GM19395 (cell line): Measurements from ENCODE around the gene RGPD3.
"Not testable (repeated sequence)": the region's sequence is repeated elsewhere in the genome, so short reads cannot be mapped to it uniquely, and the experiment has no call there.

ENCODE experiments used
- ATAC-seq: cut with Tn5 transposase; IDR thresholded peaks from one replicate; pipeline ENCODE4 v1.9.1; 2021; ENCODE audit warnings: mild to moderate bottlenecking, moderate library complexity; ENCODE audit not compliant: unreplicated experiment

RGPD3 gene

DNA sequence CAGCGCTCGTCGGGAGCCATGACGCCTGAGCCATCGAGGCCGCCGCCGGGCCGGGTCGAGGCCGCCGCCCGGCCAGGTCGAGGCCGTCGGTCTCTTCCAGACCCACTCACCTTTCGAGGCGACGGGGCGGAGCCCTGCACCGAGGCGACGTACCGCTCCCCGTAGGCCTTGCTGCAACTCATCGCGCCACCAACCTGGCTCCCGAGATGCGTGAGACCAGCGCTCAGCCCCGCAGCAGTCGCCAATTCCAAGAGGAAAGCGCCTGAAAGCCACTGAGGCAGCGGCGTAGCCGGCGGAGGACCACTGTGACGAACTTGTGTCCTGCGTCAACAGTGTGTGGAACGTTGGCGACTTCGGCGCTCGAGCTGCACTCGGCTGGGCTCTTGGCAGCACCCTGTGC lies at the start of gene RGPD3:
RGPD3 (minus strand) TSS at position 307 of the 400 bp plus-strand sequence; CDS start at position 182, 125 bp downstream.
- ATAC-seq, result not testable (repeated sequence)

DNA sequence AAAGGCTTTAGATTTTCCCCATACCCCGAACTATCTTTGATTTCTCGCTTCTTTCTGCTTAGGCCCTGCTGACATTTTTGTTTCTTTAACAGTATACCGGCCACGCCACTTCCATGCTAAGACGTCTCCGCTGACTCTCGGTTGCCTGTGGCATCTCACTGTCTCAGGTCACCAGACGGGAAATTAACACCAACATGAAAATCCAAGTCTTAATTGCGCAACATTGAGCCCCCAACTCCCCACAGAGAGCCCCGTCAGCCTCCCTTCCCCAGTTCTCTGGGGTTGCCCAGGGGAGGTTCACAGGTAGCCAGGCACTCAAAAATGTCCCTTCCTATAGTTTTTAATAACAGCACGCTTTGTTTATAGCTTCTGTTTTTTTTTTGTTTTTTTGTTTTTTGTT lies 49.1 kb upstream of the RGPD3 start:
- ATAC-seq, result no peak

DNA sequence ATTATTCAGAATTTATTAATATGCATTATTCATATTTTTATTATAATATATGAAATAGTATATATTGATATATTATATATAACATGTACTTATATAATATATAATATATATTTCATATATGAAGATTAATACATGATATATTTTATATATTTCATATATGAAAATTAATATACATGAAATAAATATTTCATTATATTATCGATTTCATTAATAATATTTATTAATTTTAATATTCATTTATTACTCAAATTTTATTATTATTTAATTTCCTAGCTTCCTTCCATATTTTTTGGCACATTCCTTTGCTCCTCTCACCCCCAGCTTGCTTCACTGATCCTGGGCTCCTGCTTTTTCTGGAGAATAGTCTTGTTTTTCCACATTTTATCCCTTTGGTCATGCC lies 48.7 kb upstream of the RGPD3 start:
- no peak for ATAC-seq

DNA sequence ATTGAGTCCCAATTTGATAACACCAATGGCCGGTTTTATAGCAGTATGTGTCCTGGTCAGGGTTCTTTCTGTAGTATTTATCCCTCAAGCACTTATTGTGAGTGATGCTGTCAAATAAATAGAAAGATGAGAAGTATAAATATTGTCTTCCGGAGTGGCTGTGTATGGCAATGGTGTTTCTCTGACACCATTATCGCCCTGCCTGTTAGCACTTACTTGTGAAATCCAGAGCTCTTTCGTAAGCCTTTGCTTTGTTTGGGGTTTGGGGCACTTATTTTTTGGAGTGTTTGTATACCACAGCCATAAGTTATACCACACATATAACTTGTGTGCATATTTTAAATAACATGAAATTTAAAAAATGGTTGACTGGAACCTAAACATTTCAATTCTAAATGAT lies 48.2 kb upstream of the RGPD3 start:
- ATAC-seq, result no peak

DNA sequence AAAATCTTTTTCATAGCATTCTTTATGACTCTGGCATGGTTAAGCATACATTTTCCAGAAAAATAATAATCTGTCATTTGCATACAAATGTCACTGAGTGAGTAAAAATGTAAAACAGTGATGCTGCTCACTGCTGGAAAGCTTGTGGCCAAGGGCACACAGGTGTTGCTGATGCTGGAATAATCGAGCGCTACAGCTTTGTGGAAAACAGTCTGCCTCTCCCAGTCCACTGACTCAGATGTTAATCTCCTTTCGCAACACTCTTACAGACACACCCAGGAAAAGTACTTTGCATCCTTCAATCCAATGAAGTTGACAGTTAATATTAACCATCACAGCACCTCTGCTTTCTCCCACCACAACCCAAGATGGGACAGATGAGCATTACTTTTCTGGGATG lies 46.6 kb upstream of the RGPD3 start:
- ATAC-seq, result not testable (repeated sequence)

DNA sequence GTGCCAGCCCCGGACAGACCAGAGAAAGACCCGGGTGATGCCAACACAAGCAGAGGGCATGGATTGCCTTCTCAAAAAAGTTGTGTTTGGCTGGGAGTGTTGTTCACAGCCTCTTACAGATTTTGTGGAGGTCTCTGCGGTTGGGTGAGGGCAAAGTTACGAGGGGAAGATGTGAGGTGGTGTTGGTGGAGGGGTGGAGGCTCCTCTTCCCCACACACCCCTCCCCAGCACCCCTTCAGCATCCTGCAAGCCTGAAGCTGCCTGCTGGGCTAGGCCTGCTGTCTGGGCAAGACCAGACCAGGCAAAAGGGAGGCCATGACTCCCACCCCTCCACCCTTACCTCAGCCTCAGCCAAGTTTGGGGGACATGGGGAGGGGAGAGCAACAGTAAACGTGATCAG lies 45.2 kb upstream of the RGPD3 start:
- ATAC-seq, result not testable (repeated sequence)

DNA sequence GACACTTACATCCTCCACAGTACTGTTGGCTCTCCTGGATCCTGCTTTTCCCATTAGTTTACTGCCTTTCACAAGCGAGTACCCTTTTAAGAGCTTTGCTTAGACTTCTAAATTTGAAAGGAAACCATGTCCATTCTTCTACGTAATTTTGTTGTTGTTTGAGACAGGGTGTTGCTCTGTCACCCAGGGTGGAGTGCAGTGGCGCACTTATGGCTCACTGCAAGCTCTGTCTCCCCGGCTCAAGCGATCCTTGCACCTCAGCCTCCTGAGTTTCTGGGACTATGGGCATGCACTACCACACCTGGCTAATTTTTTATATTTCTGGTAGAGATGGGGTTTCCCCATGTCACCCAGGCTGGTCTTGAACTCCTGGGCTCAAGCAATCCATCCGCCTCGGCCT lies 43.7 kb upstream of the RGPD3 start:
- ATAC-seq, result not testable (repeated sequence)

DNA sequence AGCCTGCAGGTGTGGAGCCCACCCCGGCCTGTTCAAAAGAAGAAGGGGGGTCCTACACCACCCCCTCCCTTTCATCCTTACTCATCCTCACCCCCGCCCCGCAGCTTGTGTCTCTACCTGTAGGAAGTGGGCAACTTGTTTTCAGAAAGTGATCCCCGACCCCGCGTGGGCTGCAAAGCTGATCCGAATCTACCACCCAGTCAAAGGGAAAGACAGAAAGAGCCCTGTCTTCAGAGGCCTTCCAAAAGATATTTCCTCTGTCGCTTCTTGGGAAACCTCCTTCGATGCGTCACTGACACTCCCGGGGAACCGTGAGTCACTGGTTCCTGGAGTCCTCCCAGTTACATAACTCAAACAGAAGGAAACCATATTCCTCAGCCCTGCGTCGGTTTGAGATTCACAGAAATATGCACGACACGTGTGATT lies 43.3 kb upstream of the RGPD3 start:
- ATAC-seq, result not testable (repeated sequence)

DNA sequence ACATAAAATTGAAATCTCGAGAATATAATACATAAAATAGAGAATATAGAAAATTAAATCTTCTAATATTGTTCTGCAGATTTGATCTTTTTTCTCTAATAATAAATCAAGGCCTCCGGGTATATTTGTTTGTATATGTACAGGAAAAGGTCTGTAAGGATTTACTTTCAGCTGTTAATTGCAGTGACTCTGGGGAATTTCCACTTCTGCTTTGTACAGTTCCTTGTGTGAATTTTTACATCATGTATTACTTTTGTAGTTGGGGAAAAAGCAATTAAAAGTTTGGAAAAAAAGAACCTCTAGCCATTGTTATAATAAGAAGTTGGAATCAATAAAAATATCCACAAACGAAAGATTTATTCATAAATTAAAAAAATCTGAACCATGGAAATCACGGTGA lies 42.6 kb upstream of the RGPD3 start:
- not testable (repeated sequence) for ATAC-seq

DNA sequence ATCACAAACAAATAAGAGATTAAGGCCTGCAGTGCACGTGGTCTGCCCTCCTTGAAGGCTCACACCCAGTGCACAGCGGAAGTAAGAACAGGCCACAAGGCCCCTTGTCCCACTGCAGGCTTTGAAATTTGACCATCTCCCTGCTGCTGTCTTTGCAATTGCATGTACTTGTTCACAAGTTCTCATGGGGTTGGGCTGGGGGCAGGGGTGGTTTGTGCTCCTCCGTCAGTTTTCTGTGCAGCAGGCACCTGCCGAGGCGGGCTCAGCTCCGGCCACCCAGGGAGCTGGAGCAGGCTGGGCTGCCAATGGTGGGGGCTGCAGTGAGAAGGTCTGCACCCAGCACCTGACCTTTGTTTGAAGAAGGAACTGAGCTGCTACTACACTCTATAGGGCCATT lies 41.2 kb upstream of the RGPD3 start:
- not testable (repeated sequence) for ATAC-seq

DNA sequence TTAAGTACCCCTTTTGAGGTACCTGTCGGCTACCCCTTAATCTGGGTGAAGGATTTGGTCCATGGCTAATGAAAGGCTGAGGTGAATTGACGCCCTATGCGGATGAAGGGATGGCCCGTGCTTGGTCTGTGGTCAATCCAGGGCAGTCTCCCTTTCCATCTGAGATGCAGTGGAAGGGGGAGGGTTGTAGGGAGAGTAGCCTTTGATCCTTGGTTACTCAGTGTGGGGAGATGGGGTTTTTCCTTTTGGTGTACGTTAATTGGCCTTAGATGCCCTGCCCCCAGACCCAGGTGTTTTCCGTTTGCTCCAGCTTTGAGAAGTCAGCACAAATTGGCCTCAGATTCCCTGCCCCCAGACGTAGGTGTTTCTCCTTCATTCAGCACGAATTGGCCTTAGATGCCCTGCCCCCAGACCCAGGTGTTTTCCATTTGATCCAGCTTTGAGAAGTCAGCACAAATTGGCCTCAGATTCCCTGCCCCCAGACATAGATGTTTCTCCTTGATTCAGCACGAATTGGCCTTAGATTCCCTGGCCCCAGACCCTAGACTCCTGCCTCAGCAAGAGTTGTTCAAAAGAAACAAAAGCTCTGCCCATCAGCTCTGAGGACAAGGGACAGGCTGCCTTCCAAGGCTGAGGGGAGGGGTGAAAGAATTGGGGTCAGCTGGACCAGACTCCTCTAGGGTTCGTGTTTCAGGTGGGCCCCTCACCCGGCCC lies 40.6 kb upstream of the RGPD3 start:
- ATAC-seq, result not testable (repeated sequence)

DNA sequence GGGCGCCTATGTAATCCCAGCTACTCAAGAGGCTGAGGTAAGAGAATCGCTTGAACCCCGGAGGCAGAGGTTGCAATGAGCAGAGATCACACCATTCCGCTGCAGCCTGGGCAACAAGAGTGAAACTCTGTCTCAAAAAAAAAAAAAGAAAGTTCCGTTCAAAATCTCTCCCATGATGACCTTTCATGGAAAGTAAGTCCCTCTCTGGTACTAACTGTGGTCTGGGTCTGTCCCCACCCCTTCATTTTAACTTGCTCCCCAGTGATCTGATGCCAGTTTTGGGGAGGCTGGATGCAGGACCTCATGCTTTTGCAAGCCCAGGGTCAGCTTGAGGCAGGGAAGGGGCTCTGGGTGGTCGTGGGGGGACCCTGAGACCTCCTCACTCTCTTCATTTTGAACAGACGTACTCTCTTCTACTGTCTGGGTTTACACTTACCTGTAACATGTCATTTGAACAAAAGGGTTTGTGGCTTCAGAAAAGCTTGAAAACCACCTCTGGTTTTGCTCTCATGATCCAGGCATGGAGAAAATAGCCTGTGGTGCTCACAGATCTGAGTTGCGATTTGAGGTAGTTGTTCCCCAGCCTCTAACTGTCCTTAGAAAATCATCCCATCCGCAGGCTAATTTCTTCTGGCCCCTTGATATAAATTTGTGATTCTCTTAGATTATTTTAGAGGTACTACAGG lies 37.9 kb upstream of the RGPD3 start:
- ATAC-seq, result not testable (repeated sequence)

DNA sequence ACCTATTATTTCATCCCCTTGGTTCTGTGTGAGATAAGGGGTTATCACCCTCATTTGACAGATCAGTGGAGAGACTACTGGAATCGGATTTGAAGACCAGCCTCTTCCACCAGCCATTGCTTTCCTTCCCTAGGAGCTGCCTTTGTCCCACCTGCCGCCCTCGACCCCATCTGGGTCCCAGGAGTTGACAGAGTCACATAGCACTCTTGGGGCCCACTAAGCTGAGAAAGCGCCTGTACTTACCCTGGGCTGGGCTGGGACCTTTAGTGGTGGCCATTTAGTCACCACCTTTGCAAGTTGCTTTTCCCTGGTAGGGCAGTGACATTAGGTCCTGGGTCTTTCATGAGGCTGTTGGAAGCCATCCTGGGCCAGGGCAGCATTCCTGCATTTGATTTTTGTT lies 36.6 kb upstream of the RGPD3 start:
- ATAC-seq, result not testable (repeated sequence)

DNA sequence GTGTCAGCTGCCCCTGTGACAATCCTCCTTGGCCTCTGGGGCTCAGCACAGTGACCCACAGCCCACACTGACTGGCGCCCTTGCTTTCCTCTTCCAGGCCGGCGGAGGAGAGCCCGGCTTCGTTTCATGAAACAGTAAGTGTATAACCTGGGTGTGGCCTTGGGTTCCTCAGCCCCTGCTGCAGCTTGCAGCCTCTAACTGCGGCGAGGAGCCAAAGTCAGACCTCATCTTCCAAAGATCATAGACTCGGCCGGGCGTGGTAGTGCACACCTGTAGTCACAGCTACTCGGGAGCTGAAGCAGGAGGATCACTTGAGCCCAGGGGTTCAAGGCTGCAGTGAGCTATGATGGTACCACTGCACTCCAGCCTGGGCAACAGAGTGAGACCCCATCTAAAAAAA lies 36.0 kb upstream of the RGPD3 start:
- ATAC-seq, result not testable (repeated sequence)

DNA sequence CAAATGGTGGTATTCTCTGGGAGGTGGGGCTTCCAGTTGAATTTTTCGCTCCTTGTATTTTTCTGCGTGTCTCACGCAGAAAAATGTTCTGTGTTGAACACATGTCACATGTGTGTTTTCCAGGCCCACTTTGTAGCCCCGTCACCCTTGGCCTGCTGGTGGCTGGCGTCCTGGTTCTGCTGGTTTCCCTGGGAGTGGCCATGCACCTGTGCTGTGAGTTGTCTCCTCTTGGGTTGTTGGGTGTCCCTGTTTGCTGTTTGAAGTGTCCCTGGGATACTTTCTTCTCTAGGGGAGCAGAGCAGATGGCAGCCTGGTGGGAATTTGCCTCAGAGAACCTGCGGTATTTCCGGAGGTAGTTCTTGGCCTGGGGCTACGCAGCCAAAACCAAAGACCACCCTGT lies 34.1 kb upstream of the RGPD3 start:
- ATAC-seq, result not testable (repeated sequence)

DNA sequence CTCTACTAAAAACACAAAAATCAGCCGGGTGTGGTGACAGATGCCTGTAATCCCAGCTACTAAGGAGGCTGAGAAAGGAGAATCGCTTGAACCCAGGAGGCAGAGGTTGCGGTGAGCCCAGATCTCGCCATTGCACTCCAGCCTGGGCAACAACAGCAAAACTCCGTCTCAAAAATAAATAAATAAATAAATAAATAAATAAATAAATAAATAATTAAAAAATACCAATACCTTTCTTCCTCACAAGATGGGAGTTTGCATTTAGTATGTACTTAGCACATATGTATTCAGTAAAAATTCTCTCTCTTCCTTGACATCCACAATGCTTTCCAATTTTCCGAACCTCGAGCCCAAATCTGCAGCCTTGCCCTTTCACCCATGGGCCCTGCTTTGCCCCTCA lies 32.1 kb upstream of the RGPD3 start:
- not testable (repeated sequence) for ATAC-seq

DNA sequence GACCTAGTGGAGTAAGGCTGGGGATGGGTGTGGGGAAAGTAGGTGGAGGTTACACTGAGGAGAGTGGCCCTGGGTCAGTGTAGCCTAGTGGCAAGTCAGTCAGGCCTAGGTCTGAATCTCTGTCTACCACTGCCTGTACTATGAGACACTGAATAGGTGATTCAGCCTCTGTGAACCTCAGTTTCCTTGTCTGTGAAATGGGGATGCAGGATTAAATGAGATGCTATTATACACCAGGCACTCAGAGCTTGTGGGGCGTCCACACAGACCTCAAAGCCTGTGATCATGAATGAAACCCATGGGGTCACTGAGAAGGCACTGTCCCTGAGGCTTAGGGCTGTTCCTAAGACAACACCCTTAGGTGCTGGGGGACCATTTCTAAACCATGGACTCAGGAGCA lies 30.3 kb upstream of the RGPD3 start:
- ATAC-seq, result not testable (repeated sequence)

DNA sequence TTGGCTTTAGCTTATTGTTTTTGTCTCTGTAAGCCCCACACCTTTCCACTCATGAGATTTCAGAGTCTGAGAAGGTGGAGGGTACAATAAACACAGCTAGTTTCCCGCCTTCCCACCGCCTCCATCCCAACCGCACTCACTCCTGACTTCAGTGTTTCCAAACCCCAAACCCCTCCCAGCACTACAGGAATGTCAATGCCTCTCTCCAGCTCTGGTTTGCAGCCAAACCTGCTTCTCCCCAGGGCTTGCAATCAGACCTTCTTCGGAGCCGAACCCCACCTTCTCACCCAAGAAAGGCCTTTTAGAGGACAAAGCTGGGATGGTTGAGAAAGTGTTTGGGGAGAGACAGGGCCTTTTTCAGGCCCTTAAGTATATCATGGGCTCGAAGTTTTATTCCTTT lies 24.7 kb upstream of the RGPD3 start:
- ATAC-seq, result not testable (repeated sequence)

DNA sequence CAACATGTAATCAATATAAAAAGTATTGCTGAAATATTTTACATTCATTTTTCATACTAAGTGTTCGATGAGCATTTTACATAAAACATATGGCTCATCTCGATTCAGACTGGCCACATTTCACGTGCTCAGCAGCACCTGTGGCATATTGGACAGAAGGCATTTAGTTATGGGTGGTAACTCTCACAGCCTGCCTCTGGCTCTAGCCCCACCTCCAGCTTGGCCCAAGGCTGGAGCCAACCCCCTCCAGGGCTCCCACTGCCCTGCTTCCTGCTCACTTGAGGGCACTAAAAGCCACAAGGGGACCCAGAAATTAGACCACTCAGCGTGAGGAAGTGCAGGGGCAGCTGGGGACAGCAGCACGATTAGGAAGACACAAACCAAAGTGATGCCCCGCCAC lies 24.2 kb upstream of the RGPD3 start:
- ATAC-seq, result not testable (repeated sequence)

DNA sequence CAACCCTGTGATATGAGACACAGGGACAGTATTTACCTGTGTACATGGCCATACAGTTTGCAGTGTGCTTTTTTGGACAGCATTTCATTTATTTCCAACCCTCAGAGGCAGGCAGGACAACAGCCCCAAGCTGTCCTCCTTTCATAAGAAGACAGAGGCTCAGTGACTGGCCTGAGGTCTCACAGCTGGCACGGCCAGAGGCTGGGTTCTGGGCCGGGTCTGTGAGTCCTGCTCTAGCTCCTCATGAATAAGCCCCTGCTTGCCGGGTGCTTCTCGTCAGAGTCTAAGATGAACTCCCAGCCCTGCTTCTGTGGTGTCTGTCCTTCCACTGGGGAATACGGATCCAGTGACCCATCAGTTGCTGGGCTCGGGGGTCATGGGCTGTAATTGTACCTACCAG lies 21.5 kb upstream of the RGPD3 start:
- not testable (repeated sequence) for ATAC-seq

DNA sequence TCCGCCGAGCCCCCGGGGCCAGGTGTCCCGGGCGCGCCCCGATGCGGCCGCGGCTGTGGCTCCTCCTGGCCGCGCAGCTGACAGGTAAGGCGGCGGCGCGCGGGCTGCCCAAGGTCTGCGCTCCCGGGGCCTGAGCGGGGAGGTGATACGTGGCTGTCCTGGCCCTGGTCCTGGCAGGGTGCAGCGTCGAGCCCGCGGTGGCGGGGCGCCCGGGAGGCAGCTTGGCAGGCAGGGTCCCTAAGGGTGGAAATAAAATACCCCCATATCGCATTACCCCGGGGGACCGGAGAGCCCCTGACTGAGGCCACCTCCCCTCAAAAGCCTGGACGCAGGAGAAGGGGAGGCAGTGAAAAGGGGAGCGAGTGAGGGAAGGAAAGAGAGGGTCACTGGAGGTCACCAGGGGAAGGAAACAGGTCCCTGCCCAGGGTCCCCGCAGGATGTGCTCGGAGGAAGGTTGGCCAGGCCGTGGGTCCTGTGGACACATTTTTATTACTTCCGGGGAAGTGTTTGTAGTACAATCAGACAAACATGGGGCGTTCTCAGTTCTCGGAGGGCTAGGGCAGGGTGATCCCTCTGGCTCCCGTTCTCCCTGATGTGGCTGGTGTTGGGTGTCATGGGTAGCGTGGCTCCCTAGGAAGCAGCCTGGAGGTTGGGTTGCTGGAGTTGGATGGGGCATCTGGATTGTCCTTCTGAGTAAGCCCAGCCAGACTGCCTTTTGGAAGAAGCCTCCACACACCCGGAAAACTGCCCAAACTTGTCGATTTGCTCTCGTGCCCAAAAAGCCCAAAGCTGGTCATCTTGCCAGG lies 19.4 kb upstream of the RGPD3 start:
- not testable (repeated sequence) for ATAC-seq
